Spleen (tissue), 11 donors: ENCODE measurements around the gene NOVA1. TPM values are rescaled to one million over a fixed set of nuclear protein-coding genes. Genes with fewer than 3 reads are reported as not detected.

Experiments
- DNase-seq: peaks from one replicate; pipeline ENCODE4 v3.0.0-alpha.2; 2020
- H3K27ac ChIP-seq, 8 donors: fragments of 200-600 bp; sonication (generic) in 7 of 8; 1 replicate in 4 of 8; 2 replicates in 4 of 8; pipeline versions ENCODE4 v1.5.0 to v1.8.0; 2016 to 2021; ENCODE audit warnings: inconsistent platforms in 4 of 8, mild to moderate bottlenecking in 4 of 8, moderate library complexity in 1 of 8
- H3K27me3 ChIP-seq, 7 donors: fragments of 200-600 bp; sonication (generic) in 6 of 7; replicated peaks in 1 of 7; 1 replicate in 4 of 7; 2 replicates in 3 of 7; pipeline versions ENCODE4 v1.5.0 to v1.8.0; 2016 to 2021; ENCODE audit warnings: inconsistent platforms in 3 of 7, mild to moderate bottlenecking in 1 of 7
- H3K36me3 ChIP-seq, 6 donors: fragments of 200-600 bp; sonication (generic) in 5 of 6; 1 replicate in 4 of 6; 2 replicates in 2 of 6; pipeline versions ENCODE4 v1.5.0 to v1.8.0; 2016 to 2021; ENCODE audit warnings: inconsistent platforms in 2 of 6
- H3K4me1 ChIP-seq, 6 donors: fragments of 200-600 bp; sonication (generic) in 5 of 6; 1 replicate in 3 of 6; 2 replicates in 3 of 6; pipeline versions ENCODE4 v1.5.0 to v1.8.0; 2016 to 2021; ENCODE audit warnings: inconsistent platforms in 3 of 6
- H3K4me3 ChIP-seq, 8 donors: fragments of 200-600 bp; sonication (generic) in 7 of 8; 1 replicate in 4 of 8; 2 replicates in 4 of 8; pipeline versions ENCODE4 v1.5.0 to v1.8.0; 2016 to 2021; ENCODE audit warnings: inconsistent platforms in 4 of 8, mild to moderate bottlenecking in 4 of 8, moderate library complexity in 2 of 8
- H3K9me3 ChIP-seq, 8 donors: fragments of 200-600 bp; sonication (generic) in 7 of 8; 1 replicate in 4 of 8; 2 replicates in 4 of 8; pipeline versions ENCODE4 v1.5.0 to v1.8.0; 2016 to 2021; ENCODE audit warnings: inconsistent platforms in 4 of 8
- POLR2A ChIP-seq, 3 donors: fragments of 450-650 bp; IDR thresholded peaks; one replicate each; pipeline ENCODE4 v1.5.1; 2017; ENCODE audit warnings: antibody characterized with exemption in 3 of 3, mild to moderate bottlenecking in 1 of 3
- POLR2AphosphoS5 ChIP-seq, 3 donors: sonication (generic); formaldehyde crosslinking; IDR thresholded peaks; one replicate each; pipeline ENCODE4 v1.5.1; 2017; ENCODE audit warnings: antibody characterized with exemption in 3 of 3
- WGBS, 5 donors: extraction: QIAGEN DNeasy Blood & Tissue Kit in 3 of 5; methylation state at CpG; one replicate each; pipeline versions ENCODE4 v1.1.5 to v1.1.7; 2013 to 2018; 5-methylcytosine and 5-hydroxymethylcytosine counted together
- intact Hi-C: fragments of 100-400 bp; cut with DNase I; formaldehyde crosslinking; loops from one replicate; pipeline ENCODE4 v1.15.0; 2023; ENCODE audit warnings: low total_unique reads
- polyA plus RNA-seq, 3 donors: library from polyadenylated mRNA; stranded (reverse); fragments of 200-250 nt; gene quantifications; one replicate each; pipeline ENCODE4 v1.2.1, GENCODE V29; 2013
- total RNA-seq, 7 donors: library from RNA; depleted of rRNA in 3 of 7; stranded (reverse); fragments of >200 nt in 3 of 7; fragmentation: NEBNext Ultra II Directional in 4 of 7; extraction: Animal tissue kit (Norgen Biotek cat#: 25700) in 4 of 7; gene quantifications; one replicate each; pipeline versions ENCODE4 v1.1.0 to v1.2.1, GENCODE V29; 2016 to 2021
- TF ChIP-seq, protein P1 (sequence below), 11 experiments: fragments of 200-600 bp in 7 of 11; fragments of 450-650 bp in 4 of 11; sonication (generic) in 4 of 11; IDR thresholded peaks in 8 of 11; conservative IDR thresholded peaks in 3 of 11; 1 replicate in 7 of 11; 2 replicates in 4 of 11; pipeline versions ENCODE4 v1.4.0 to v1.8.0; 2016 to 2021; ENCODE audit warnings: antibody characterized with exemption in 11 of 11, inconsistent platforms in 4 of 11, mild to moderate bottlenecking in 1 of 11
- donor health status: healthy with polysubstance abuse.
- donor health status: DM: no; HTN: no; CAD: no; lungs with moderate emphysema.
- donor health status: DM: no; HTN: no; CAD: no.
- donor health status: Bipolar disorder and iron deficiency.
- donor health status: healthy.
- donor health status: DM: no; HTN: no; CAD: no.
- donor health status: DM: yes; HTN: yes; CAD: no.

The NOVA1 gene
- total and polyA plus RNA-seq, 10 donors, result 0.59 to 4.0 (median 2.4) TPM

GRCh38 chr14:26412421-26412820, 185.4 kb downstream of the NOVA1 start:
- WGBS, 5 donors, result 80 to 92% (median 86%) methylated on average over 3 of the region's 3 CpGs
- intact Hi-C loops, result no loop called here
- Histone ChIP-seq H3K27me3 (no peaks in the 10 kb centered on the region), H3K36me3 (no peaks in the 10 kb centered on the region), H3K27ac (no peak overlapping the region), H3K9me3 (peaks cover 0 to 2% (median 0%) of the 10 kb centered on the region in 8 donors), H3K4me3 (no peak overlapping the region), H3K4me1 (no peaks in the 10 kb centered on the region)
- TF ChIP-seq POLR2A (IDR thresholded peaks at IDR 0.05) (no peak), POLR2AphosphoS5 (IDR thresholded peaks at IDR 0.05) (no peak)
- TF ChIP-seq, protein P1, sequence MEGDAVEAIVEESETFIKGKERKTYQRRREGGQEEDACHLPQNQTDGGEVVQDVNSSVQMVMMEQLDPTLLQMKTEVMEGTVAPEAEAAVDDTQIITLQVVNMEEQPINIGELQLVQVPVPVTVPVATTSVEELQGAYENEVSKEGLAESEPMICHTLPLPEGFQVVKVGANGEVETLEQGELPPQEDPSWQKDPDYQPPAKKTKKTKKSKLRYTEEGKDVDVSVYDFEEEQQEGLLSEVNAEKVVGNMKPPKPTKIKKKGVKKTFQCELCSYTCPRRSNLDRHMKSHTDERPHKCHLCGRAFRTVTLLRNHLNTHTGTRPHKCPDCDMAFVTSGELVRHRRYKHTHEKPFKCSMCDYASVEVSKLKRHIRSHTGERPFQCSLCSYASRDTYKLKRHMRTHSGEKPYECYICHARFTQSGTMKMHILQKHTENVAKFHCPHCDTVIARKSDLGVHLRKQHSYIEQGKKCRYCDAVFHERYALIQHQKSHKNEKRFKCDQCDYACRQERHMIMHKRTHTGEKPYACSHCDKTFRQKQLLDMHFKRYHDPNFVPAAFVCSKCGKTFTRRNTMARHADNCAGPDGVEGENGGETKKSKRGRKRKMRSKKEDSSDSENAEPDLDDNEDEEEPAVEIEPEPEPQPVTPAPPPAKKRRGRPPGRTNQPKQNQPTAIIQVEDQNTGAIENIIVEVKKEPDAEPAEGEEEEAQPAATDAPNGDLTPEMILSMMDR (IDR thresholded peaks at IDR 0.05 in 8 of 11, conservative IDR thresholded peaks at IDR 0.05 in 3 of 11), result no peak
- DNase-seq, result no peak

GRCh38 chr14:26410189-26410685, 187.6 kb downstream of the NOVA1 start:
- Histone ChIP-seq H3K4me3 (no peak overlapping the region), H3K4me1 (no peaks in the 10 kb centered on the region), H3K36me3 (no peaks in the 10 kb centered on the region), H3K27me3 (no peaks in the 10 kb centered on the region), H3K27ac (no peak overlapping the region), H3K9me3 (peaks cover 0 to 2% (median 0%) of the 10 kb centered on the region in 8 donors)
- intact Hi-C loops, result no loop called here
- no peak for DNase-seq
- TF ChIP-seq, protein P1 (IDR thresholded peaks at IDR 0.05 in 8 of 11, conservative IDR thresholded peaks at IDR 0.05 in 3 of 11), result no peak
- TF ChIP-seq POLR2A (IDR thresholded peaks at IDR 0.05) (no peak), POLR2AphosphoS5 (IDR thresholded peaks at IDR 0.05) (no peak)

DNA sequence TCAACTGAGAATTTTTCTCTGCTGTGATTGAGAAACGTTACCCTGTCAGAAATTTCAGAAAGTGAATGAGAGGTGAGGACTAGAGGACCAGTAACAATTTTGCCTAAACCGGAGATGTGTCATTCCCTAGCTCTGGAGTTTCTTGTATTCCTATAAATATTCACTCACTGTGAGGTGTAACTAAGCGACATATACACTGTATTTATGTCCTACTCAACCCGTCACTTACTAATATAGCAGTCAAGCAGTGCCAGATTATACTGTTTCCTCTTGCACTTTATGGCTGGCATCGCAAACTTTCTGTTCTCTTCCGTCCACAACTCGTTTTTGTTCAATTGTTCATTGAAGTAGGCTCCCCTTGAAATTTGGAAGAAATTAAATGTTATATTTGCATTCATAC, 192.9 kb downstream of the NOVA1 start:
- Histone ChIP-seq H3K4me1 (no peaks in the 10 kb centered on the region), H3K36me3 (no peaks in the 10 kb centered on the region), H3K9me3 (peaks cover 0 to 5% (median 0%) of the 10 kb centered on the region in 8 donors), H3K27ac (no peak overlapping the region), H3K27me3 (no peaks in the 10 kb centered on the region), H3K4me3 (no peak overlapping the region)
- TF ChIP-seq, protein P1 (IDR thresholded peaks at IDR 0.05 in 8 of 11, conservative IDR thresholded peaks at IDR 0.05 in 3 of 11), result no peak
- no peak for TF ChIP-seq POLR2A (IDR thresholded peaks at IDR 0.05)
- TF ChIP-seq POLR2AphosphoS5 (IDR thresholded peaks at IDR 0.05), result no peak
- intact Hi-C loops, result no loop called here
- no peak for DNase-seq
- WGBS, 5 donors, result 74 to 85% (median 76%) methylated on average over 7 of the region's 7 CpGs

DNA sequence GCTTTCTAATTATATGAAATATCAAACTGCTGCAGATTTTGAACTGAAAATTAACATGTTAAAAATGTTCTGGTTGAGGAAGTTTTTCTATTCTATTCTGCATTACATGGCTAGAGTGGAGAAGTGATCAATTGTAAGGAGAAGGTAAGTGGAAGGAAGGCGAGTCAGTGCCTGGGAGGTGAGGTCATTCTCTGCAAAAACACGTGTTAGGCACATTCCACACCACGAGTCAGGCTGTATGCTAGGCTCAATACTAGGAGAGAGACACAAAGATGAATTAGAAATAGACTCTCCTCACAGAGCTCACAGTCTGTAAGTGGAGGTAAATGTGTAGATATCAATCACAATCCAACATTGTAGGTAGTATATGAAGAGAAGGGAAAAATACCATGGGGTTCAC, 194.1 kb downstream of the NOVA1 start:
- H3K27ac ChIP-seq, result no peak overlapping the region
- 25 to 41% (median 37%) methylated on average over 3 of the region's 3 CpGs for WGBS, 5 donors
- no peak overlapping the region for H3K4me3 ChIP-seq
- H3K36me3 ChIP-seq, result no peaks in the 10 kb centered on the region
- intact Hi-C loops, result no loop called here
- no peak for DNase-seq
- peaks cover 0 to 5% (median 0%) of the 10 kb centered on the region in 8 donors for H3K9me3 ChIP-seq
- H3K27me3 ChIP-seq, result no peaks in the 10 kb centered on the region
- no peaks in the 10 kb centered on the region for H3K4me1 ChIP-seq
- TF ChIP-seq, protein P1 (IDR thresholded peaks at IDR 0.05 in 8 of 11, conservative IDR thresholded peaks at IDR 0.05 in 3 of 11), result no peak
- no peak for TF ChIP-seq POLR2A (IDR thresholded peaks at IDR 0.05)
- TF ChIP-seq POLR2AphosphoS5 (IDR thresholded peaks at IDR 0.05), result no peak
